Activated CD4-positive, alpha-beta T cell treated with anti-CD3 and anti-CD28 coated beads, Interleukin-2, amount 50 U/mL, for 4 hours (primary cell): ENCODE measurements around the gene TMX2.
A peak's percentile ranks its signal among the peaks of the same experiment; 100 is the strongest.
"Not testable (repeated sequence)": the region's sequence is repeated elsewhere in the genome, so short reads cannot be mapped to it uniquely, and the experiment has no call there.

Experiments used
- DNase-seq, 2 experiments: peaks; one replicate each; pipeline ENCODE4 v3.0.0-alpha.2; 2020

The TMX2 gene

DNA sequence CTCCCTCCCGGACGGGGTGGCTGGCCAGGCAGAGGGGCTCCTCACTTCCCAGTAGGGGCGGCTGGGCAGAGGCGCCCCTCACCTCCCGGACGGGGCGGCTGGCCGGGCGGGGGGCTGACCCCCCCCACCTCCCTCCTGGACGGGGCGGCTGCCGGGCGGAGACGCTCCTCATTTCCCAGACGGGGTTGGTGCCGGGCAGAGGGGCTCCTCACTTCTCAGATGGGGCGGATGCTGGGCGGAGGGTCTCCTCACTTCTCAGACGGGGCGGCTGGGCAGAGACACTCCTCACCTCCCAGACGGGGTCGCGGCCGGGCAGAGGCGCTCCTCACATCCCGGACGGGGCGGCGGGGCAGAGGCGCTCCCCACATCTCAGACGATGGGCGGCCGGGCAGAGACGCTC lies 4.3 kb downstream of the TMX2 start:
- DNase-seq: not testable (repeated sequence)

DNA sequence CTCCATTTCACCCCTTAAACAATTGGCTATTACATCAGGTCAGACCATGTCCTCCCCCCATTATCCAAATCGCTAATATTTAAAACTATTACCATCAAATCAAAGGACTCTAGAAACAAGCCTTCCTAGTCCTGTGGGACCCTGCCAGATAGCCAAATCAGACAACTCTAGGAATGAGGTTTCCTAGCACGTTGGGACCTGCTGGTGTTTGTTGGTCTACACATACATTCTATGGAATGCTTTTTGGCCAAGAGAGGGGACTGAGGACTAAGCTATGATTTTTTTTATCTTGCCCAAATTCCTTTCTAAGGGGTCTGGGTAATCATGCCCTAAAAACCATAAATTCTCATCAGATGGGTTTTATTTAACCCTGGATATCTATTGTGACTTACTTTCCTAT lies 14.8 kb downstream of the TMX2 start:
- no peak for DNase-seq

- DNase-seq: no peak
Observed at GRCh38 chr11:57728829-57729228, 16.4 kb downstream of the TMX2 start.

DNA sequence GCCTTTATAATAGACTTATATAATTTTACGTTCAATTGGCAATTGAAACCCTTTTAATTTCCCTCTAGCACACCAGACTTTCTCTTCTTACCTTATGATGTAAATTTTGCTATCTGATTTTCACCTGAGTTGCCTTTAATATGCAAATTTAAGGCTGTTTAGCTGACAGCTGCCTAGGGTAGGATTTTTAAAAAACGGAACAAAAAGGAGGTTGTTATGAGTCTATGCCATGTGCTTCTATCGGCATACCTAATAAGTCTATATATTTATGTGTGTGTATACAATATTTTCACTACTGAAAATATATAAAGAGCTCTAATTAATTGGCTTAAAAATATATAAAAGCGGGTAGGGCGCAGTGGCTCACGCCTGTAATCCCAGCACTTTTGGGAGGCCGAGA lies 17.1 kb downstream of the TMX2 start:
- DNase-seq: no peak

DNA sequence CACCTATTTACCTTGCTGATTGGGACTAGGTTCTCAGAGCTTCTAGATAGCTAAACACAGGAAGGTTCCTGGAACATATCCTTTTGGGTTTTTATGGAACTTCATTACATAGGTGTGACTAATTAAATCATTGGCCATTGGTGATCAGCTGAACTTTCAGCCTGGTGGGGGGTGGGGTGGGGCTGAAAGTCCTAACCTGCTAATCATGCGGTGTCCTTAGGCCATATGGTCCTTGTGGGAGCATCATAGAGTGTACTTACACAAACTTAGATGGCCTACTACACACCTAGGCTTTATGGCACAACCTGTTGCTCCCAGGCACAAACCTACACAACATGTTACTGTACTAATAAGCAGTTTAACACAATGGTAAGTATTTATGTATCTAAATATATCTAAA lies 20.3 kb downstream of the TMX2 start:
- no peak for DNase-seq

GRCh38 chr11:57735619-57736298 lies 23.4 kb downstream of the TMX2 start:
- no peak for DNase-seq

GRCh38 chr11:57741132-57742086 lies 29.0 kb downstream of the TMX2 start, which contains the start of gene SELENOH:
Gene SELENOH, plus strand, starts transcription at chr11:57741491. Its CDS starts 105 bp downstream, at chr11:57741596.
- DNase-seq: peak; percentile 90 to 92

DNA sequence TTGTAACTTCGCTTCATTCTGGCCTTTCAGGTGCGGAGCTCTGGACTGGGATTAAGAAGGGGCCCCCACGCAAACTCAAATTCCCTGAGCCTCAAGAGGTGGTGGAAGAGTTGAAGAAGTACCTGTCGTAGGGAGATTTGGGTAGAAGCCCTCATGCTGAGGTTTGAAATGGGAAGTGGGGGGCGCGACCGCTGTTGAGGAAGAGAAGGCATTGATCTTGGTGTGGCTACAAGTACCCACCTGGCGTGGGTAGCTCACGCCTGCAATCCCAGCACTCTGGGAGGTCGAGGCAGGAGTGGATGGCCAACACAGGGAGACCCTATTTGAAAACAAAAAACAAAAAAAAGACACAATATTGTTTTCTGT lies 29.7 kb downstream of the TMX2 start:
- no peak for DNase-seq

DNA sequence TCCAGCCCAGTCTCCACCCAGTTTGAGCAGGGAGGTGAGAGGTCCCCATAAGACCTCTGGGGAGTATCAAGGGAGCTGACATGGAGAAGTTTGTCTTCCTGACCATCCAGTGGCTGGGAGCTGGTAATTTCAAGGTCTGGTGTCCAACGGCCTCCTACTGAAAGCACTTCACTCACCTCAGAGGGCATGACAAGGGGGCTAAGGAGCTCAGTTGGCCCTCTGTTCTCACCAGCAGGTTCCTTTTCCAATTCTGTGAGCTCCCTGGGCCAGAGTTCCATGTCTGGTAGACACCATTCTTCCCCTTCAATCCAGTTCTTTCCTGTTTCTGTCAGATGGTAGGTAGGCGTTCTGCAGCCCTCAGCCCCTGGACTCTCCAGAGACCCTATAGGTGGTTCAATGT lies 32.0 kb downstream of the TMX2 start:
- no peak for DNase-seq

DNA sequence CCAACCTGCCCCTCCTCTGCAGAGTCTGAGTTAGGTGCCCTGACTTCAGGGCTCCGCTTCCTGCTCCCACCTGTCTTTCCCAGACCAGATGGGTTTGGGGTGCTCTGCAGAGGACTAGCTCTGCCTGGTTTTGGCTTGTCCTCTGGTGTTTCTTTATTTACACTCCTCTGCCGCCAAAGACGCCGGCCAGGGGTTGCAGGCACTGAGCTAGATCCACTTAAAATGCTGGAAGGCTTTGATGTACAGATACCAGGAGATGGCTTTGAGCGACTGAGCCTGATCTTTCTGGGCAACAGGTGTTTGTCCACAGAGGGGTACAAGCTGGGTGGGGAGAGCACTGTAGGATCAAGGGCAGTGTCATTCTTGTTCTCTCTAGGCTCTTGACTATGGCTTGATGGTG lies 32.8 kb downstream of the TMX2 start:
- no peak for DNase-seq

- DNase-seq: no peak
Observed at GRCh38 chr11:57746920-57747319, 34.5 kb downstream of the TMX2 start.

DNA sequence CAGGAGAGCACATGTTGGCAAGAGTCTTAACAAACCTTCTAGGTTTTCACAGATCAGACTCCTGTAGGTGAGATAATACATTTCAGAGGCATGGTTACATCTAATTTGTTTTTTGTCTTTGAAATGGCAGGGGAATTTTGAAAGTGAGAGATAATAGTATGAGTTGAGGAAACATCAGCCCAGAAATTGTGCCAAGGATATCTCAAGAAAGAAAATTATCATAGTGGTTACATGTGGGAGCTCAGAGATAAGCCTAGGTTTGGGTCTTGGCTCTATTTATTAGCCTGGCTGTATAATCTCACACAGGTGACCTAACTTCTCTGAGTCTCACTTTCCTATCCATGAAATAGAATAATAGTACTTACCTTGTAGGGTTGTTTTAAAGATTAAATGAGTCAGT lies 38.8 kb downstream of the TMX2 start:
- DNase-seq: no peak

GRCh38 chr11:57751676-57752253 lies 39.4 kb downstream of the TMX2 start, which contains the start of gene BTBD18:
Gene BTBD18, minus strand, starts transcription at chr11:57751819. Its CDS starts 631 bp downstream, at chr11:57751188.
- DNase-seq: no peak

DNA sequence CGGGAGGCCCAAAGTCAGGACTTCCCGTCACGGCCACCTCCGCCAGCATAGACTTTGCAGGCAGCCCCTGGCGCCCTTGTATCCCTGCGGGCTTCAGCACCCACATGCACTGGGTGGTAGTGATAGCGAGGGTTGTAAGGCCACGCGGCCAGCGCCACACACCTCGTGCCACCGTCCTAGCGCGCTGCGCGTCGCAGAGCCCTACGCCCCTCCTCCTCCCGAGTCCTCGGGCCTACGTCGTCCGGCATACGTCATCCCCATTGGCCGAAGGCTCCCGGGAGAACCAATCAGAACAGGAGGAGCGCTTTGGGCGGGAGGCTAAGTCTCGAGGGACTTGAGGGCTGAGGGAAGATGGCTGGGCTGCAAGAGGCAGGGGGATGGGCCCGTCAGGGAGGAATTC lies 40.6 kb downstream of the TMX2 start:
- no peak for DNase-seq

- DNase-seq: no peak
Observed at GRCh38 chr11:57758174-57758573, 45.8 kb downstream of the TMX2 start.

DNA sequence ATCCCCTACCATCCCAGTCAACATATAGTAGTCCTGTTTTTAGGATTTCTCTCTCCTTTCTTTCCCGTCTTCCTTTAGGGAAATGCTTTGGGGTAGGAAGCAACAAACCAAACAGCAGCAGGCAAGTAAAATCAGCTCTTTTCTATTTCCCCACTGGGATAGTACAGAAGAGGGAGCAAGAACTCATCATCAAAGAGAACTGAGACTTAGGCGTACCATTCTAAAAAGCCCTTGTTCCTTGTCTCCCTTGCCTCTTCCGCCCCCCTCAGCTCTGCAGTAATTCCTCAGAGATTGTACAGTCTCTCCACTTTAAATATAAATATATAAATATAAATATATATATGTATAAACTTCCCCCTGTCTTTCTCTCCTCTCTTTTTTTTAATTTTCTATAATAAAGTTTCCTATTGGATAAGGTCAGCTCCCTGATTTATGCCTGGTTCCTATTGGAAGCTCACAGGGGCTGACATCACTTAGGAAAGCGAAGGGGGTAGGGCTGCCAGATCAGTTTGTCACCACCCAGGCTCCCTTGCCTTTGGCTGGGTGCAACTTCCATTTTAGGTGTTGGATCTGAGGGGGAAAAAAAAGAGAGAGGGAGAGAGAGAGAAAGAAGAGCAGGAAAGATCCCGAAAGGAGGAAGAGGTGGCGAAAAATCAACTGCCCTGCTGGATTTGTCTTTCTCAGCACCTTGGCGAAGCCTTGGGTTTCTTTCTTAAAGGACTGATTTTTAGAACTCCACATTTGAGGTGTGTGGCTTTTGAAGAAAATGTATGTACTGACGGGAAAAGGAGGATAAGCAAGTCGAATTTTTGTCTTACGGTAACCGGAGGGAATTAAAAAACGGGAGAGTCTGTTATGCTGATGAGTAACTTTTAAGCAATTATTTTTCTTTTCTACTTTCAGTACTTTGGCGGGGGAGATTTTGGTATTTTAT lies 49.2 kb downstream of the TMX2 start, which contains the start of gene CTNND1:
Gene CTNND1, plus strand, starts transcription at position 502 of the 934 bp plus-strand sequence. CDS start 29,677 bp downstream, outside the sequence.
- DNase-seq: no peak

DNA sequence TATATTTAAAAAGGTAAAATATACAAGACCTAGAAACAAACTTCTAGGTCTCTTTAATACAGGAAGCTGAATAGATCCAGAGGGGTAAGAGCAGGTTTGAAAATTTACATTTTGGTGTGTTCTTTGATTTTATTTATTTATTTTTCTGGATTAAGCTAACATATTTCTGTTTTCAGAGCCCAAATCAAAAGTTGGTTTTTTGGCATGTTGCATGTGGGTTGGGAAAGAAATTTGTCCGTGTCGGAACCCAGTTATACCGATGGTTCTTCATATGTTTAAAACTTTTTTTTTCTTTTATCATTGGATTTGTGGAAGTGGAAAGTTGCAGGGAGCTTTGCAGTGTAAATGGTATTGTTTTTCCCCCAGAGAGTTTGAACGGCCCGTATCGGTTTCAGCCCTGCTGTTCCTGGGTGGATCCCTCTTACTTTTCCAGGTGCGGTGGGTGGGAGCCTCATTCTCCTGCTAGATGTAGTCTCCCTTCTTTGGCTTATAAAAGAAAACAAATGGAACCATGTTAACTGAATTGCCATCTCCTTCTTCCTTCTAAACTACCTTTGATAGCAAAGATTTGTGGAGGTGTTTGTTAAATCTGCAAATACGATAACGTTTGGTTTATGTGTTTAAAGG lies 50.0 kb downstream of the TMX2 start:
- DNase-seq: no peak

DNA sequence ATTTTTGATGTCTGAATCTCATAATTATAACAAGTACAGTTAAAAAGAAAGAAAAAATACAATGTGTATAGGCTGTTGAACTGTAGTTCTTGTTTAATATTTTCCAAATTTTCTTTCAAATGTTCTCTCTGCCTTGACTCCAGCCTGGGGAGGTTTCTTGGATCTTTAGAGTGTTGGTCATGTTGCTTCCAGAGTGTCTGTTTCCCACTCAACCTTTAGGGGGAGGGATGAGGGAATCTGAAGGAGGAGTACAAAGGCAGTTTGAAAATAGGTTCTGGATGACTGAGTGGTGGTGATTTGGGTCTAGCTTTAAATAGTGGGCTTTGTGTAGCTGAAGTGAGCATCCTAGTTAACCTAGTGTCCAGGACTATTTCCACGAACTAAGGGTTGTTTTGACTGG lies 51.2 kb downstream of the TMX2 start:
- DNase-seq: no peak

- no peak for DNase-seq
Observed at GRCh38 chr11:57764021-57764420, 51.6 kb downstream of the TMX2 start.

GRCh38 chr11:57764566-57764965 lies 52.2 kb downstream of the TMX2 start:
- DNase-seq: no peak

GRCh38 chr11:57764972-57765371 lies 52.6 kb downstream of the TMX2 start:
- DNase-seq: no peak

DNA sequence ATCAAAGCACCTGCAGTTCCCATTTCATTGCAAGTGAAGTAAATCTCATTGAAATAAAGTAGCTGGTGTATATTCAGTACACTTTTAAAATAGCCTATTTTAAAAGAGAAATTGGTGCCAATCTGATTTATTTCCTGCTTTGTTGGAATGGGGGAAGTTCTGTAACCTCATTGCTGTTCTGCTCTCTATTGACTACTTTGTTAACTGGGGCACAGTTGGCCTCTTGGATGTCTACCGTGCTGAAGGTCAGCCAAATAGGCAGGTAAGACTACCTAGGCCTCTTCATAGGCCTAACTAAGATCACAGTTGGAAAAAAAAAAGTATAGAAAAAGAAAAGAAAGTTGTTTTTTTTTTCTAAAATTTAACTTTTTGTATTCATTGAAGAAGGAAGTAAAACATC lies 58.4 kb downstream of the TMX2 start:
- DNase-seq: no peak
